CD4-positive, alpha-beta T cell treated with Interleukin-17A for 1 hour (primary cell): ENCODE measurements around the gene SLC22A1.
A peak's percentile ranks its signal among the peaks of the same experiment; 100 is the strongest.
"Not testable (repeated sequence)": the region's sequence is repeated elsewhere in the genome, so short reads cannot be mapped to it uniquely, and the experiment has no call there.

Experiments used
- DNase-seq: peaks from one replicate; pipeline ENCODE4 v3.0.0-alpha.2; 2020

The SLC22A1 gene

DNA sequence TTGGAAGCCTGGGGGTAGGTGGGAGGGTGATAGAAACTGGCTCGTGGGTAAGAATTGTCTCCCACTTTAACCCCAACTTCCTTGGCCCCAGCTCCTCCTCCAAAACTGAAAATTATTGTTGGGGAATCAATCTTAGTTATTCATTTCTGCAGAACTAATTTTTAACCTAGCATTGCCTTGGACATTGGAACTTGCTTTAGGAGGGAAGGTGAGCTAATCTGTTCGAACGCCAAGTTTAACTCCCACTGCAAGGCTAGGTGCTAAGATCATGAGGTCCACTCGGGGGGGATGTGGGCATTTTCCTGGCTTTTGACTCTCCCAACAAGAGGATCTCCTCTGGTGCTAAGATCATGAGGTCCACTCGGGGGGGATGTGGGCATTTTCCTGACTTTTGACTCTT is 3.5 kb downstream of the SLC22A1 start:
- DNase-seq: not testable (repeated sequence)

DNA sequence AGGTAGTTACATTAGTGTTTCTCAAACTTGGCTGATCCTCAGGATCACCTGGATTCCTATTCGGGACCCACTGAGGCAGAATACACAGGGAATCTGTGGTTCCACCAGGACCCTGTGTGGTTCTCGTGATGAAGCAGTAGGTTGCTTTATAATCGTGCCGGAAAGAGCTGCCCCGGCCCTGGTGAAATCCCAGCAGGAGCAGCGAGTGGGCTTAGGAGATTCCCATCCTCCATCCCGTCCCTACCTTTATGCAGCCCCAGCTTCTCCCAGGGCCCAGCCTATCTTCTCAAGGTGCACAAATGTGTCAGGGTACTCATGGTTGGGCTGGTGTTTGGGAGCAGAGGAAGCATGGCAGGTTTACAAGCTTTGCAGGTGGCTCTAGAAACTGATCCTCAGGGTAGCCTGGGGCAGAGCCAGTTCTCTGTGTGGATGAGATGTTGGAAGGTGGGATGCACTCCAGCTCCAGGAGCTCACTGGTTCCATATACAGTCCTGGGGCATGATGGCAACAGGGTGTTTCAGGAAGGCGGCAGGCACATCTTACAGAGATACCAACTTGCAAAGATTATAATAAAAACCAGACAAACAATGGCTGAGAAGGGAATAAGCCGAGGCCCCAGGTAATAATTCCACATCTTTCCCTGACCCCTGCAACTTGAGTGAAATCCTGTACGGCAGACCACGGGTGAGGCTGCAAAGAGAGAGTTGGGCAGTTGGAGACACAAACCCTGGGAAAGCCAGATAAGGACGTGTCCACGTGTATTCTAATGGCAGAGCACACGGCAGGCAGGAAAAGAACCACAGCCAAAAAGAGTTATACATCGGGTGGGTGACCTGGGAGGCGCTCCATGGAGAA is 5.9 kb downstream of the SLC22A1 start:
- no peak for DNase-seq

DNA sequence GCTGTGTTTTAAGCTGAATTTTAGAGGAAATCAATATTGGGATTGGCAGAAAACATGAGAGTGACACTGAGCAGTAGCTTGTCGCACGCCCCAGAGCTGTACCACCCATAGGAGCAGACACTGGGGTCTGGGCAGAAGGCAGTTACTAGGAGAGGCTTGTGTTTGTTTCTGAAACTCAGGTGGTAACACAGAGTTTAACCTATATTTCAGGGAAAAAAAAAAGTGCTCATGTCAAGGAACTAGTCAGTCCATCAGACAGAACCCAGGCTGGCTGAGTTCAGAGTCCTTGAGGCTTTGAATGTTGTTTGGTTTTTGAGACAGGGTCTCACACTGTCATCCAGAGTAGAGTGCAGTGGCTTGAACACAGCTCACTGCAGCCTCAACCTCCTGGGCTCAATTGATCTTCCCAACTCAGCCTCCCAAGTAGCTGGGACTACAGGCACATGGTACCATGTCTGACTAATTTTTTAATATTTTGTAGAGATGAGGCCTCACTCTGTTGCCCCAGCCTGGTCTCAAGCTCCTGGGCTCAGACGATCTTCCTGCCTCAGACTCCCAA is 6.6 kb downstream of the SLC22A1 start:
- DNase-seq: no peak

DNA sequence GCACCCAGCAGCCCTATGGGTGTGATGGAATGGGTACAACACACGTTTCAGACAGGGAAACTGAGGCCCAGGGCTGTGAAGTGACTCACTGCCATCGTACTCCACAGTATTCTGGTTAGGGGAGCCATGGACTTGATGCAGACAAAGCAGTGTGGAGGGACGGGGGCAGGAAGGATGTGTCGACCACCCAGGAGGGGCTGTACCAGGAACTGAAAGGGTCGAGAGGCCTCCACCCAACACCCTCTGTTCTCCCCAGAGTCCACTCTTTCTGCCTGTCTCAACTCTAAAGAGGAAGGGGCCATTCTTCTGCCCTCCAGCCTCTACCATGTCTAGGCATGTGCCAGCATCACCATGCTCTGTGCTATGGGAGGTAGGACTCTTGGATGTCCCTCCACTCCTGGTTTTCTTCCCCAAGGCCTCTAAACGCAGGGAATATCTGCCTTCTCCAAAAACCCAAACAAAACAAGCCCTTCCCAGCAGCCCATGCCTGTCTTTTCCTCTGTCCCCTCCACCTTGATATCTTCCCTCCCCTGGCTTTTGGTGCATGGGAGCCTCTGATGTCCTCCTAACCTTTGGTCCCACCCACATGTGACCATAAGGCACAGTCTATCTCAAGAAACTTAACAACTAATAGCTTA is 7.4 kb downstream of the SLC22A1 start:
- no peak for DNase-seq

DNA sequence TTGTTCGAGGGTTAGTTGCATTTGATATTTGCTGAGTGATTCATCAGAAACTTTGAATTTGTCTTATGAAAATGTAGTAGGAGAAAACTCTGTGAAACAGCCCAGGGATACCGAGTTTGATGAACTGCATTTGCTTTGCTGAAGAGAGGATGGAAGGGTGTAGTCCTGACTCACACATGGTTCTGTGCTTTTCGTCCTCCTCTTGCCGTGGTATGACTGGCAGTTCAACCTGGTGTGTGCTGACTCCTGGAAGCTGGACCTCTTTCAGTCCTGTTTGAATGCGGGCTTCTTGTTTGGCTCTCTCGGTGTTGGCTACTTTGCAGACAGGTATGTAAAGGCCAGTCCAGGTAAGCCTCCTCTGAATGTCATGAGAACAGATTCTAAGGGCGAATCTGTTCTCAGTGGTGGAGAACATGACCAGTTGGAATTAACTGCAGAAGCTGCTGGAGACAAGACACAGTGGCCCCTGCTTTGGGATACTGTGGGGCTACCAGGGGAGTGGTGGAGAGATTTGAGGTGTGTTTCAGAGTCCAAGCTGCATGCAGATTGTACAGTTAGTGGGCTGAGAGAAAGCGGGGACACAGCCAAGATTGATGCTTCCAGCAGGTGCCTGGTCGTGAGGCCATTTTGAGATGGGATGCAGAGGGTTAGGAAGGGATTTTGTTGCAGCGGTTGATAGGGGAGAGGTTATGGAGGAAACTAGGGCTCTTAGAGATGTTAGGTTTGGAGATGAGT is 8.4 kb downstream of the SLC22A1 start:
- no peak for DNase-seq

DNA sequence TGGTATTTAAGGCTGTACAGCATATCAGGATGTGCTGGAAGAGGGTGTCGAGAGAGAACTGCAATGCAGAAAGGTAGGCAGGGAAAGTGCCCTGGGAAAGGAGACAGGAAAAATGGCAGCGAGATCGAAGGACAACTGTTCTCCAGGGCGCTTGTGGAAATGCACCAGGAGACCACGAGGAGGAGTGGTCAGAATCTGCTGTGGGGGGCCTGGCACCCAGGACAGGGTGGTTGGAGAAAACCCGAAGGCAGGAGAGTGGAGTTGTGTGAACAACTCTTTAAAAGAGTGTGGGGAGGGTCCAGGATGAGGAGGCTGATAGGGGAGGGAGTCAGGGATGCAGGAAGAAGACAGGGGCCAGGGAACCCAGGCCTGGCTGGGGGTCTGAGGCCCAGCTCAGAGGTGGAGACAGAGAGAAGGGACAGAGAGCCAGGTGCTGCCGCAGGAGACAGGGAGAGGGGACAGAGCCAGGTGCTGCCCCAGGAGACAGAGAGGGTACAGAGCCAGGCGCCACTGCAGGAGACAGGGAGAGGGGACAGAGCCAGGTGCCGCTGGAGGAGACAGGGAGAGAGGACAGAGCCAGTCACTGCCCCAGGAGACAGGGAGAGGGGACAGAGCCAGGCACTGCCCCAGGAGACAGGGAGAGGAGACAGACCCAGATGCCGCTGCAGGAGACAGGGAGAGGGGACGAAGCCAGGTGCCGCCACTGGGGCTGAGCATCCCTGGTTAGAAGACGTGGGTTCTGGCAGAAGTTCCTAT is 9.3 kb downstream of the SLC22A1 start:
- no peak for DNase-seq

DNA sequence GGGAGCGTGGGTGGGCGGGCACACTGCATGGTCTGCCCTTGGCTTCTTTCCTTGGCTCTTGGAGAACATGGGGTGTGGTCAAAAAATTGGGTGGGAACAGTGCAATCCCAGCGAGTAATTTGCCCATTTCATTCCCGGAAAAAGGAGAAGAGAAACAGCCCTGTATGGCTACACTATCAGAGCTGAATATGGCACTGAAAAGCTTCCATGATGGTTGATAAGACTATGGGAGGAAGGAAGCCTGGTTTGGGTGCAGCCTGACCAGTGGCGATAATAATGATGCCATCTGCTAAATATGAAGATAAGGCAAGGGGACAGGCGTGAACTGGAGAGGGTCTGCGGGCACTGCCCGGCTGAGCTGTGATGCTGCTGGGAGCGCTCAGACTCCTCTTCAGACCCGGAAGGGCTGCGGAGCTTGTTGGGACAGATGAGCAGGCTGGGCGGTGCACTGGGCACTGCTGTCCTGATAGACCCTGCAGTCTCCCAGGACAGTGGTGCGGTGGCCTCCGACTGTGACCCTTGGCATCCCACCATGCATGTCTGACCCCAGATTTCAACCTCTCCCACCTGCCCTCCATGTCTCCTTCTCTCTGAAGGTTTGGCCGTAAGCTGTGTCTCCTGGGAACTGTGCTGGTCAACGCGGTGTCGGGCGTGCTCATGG is 10.2 kb downstream of the SLC22A1 start:
- no peak for DNase-seq

DNA sequence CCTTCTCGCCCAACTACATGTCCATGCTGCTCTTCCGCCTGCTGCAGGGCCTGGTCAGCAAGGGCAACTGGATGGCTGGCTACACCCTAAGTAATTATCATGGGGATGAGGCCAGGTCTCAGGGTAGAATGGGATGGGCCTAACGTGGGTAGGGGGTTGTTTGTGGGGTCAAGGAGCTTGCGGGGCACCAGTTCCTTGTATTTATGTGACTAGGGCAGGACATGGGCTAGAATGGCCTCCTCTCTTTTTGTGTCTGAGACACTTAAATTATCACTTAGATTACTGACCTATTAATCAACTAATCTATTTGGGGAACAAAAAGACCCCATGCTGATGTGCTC is 10.7 kb downstream of the SLC22A1 start:
- DNase-seq: no peak

DNA sequence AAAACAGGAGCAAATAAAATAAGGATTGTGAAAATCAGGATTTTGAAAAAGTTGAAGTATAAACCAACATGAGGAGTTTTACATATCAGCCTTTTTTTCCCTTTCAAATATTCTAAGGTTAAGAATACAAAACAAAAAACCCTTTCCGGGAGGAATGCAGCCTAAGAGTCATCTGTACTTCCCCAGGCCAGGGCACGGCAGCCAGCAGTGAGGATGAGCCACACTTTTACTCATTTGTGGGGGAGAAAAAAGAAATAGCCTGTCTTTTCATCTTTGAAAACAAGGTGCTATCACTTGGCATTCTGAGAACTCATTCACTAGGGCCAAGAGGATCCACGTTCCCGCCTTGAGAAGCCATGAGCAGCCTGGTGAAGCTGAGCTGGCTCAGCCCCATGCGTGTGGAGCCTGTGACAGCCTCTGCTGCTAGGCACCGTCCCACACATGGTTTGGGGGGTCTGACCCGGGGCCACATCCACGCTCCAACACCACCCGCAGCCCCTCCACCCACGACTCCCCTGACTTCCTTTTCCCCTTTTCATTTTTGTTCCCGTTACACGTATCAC is 11.2 kb downstream of the SLC22A1 start:
- no peak for DNase-seq

DNA sequence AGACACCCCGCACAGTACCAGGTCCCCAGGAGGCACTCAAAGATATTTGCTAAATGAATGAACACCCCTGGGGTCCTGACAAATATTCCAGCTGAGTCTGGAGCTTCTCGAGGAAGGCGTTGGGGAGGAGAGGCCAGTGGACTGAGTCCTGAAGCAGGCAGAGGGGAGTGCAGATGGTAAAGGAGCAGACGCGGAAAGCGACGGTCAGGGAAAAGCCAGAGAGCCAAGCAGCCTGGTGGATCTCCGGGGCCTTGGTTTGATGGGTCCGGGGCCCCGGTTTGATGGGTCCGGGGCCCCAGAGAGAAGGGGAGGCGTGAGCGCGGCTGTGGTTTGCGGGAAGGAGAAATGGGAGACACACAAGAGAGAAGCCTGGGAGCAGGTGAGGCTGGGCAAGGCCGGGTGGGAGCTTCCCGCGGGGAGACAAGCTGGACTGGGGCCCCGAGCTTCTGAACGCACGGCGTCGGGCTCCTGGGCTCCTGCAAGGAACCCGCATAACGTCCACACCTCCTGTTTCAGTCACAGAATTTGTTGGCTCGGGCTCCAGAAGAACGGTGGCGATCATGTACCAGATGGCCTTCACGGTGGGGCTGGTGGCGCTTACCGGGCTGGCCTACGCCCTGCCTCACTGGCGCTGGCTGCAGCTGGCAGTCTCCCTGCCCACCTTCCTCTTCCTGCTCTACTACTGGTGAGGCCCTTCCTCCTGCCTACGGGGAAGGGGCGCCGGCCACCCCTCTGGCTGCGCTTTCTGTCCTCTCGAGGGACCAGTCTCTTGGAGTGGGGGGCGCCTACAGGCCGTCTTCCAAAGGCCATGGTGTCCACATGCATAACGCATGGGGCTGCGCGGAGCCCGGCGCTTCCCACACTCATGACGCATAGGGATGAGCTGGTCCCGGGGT is 12.1 kb downstream of the SLC22A1 start:
- no peak for DNase-seq

DNA sequence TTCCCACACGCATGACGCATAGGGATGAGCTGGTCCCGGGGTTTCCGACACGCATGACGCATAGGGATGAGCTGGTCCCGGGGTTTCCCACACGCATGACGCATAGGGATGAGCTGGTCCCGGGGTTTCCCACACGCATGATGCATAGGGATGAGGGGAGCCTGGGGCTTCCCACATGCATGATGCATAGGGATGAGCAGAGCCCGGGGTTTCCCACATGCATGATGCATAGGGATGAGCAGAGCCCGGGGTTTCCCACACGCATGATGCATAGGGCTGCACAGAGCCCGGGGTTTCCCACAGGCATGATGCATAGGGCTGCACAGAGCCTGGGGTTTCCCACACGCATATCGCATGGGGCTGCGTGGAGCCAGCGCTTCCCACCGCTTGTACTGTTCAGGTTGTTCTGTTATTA is 12.7 kb downstream of the SLC22A1 start:
- not testable (repeated sequence) for DNase-seq

DNA sequence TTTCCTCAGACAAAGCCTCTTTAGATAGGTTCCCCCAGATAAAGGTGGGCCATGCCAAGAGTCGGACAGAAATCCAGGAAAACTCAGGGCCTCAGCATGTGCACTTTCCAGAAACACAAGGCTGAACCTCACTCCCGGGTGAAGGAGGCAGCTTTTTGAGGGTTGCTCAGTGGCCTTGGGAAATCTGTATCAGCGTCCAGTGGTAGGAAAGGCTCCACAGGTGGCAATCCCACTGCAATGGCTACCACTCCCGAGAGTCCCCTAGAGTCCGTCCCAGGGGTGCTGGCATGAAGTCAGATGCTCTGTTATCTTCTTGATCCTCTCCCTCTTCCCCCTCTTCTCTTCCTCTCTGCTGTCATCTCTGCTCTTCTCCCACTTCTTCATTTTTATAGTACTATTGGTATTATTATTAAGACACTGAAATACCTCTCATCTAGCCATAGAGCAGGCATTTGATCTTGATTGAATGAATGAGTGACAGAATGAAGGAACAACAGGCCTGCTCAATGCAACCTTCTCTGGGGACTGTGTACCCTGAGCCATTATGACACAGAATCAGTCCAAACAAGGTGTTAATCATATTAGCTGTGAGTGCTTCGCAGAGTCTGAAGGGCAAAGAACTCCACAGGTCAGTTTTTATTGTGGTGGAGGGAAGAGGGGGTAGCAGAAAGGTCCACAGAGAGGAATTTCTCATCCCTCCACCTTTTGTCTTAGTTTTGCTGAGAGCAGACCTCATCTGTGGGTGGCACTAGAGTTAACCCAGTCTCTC is 13.3 kb downstream of the SLC22A1 start:
- DNase-seq: no peak

DNA sequence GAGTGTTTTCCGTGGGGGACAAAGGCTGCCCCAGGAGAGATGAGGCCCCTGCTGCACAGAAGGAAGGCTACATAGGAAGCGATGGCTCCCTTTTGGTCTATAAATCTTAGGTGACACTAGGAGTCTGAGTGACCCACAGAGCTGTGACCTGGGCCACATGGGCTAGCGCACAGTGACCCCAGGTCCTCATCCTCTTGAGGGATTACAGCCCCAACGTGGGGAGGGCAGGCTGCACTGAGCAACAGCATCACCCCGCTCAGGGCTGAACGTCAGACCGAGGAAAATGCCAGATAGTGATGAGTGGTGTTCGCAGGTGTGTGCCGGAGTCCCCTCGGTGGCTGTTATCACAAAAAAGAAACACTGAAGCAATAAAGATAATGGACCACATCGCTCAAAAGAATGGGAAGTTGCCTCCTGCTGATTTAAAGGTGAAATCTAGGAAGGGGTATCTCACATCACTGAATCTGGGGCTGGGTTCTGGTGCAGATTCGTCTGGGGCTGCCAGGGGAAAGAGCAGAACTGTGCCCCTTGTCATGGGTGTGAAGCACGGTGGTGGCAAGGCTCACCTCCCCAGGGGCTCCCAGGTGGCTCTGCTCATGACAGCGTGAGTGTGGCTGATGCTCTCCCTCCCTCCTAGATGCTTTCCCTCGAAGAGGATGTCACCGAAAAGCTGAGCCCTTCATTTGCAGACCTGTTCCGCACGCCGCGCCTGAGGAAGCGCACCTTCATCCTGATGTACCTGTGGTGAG is 14.5 kb downstream of the SLC22A1 start:
- no peak for DNase-seq

DNA sequence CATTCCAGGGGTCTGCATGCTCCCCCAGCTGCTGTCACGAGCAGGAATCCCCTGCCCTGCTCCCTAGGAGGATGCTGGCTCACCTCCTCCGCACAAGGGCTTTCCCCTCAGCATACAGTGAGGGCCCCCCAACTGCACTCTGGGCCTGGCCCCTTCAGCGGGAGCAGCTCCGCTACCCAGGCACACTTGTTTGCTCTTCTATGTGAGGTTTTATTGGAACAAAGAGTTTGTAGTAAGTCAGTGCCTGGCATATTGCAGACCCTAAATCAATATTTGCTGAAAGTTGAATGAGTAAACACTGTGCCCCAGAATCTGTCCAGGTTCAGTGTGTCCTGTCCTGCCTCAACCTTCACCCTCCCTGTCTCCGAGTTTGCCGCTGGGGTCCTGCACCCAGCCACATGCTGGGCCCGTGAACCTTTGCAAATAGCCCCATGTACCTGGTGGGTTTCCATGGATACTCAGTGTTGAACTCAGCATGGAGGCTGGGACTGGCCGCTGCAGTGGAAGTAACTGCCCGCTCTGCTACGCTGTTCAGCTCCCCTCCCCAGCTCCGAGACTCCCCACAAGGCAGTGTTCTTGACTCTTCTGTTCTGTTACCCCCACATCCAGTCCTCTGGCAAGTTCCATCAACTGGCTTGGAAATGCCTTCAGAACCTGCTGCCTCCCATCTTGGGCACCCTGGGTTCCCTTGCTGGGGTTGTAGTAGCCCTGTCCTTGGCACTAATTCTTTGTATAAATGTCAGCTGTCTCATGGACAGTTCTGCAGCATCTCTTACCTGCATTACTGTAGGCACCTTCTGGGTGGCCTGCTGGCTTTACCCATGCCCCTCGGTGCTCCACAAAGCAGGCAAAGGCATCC is 15.7 kb downstream of the SLC22A1 start:
- no peak for DNase-seq

DNA sequence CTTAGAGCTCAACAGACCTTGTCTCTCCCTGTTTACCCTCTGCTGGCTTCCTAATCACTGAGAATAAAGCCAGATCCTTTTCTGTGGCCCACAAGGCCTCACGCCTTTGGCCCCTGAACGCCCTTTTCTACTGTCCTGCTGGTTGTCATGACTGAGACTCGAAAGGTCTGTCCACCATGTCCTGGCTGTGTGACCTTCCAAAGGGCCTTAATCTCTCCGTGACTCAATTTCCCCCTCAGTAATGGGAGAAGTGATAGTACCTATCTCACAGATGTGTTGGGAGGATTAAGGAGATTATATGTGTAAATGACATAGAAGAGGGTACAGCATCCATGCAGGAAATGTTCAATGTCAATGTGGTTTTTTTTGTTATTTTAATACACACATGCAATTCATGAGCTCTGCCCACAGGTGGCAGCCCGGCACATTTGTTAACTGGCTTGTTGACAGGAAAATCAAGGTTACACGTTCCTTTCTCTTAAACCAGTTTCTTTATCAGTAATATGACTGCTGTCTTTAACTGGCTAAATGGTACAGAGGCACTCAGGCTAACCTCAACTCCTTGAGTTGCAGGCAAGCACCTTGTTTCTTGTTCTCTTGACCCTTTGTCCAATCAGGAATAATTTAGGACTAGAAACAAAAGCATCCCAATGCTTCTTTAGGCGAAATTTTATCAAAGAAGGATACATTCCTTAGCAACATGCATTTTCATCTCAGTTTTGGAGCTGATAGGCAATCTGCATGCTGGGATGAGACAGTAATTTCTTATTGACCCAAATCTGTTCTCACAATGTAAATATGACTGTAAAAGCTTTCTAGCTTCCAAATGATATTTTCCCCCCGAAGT is 16.6 kb downstream of the SLC22A1 start:
- DNase-seq: peak; percentile 68

DNA sequence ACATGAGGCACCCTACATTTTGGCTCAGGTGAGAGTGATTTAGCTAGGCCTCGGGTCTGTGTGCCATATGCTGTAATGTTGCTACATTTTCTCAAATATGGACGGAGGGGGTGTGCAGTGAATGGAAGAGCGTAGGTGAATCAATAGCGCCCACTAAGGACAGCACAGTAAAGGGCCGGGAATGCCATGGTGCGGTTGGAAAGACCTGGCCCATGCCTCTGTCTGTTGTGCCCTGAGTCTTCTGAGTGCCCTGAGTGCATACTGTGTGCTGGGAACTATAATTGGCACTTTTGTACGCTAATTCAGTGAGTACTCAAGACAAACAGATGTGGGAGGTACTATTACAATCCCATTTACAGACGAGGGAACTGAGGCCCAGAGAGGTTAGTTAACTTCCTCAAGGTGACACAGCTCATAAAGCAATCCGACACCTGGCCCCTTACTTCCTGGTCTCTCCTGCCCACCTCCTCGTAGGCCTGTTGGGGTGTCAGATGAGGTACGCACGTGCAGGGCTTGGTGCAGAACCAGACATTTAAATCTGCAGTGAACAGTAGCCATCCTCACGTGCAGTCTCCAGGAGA is 17.3 kb downstream of the SLC22A1 start:
- no peak for DNase-seq

DNA sequence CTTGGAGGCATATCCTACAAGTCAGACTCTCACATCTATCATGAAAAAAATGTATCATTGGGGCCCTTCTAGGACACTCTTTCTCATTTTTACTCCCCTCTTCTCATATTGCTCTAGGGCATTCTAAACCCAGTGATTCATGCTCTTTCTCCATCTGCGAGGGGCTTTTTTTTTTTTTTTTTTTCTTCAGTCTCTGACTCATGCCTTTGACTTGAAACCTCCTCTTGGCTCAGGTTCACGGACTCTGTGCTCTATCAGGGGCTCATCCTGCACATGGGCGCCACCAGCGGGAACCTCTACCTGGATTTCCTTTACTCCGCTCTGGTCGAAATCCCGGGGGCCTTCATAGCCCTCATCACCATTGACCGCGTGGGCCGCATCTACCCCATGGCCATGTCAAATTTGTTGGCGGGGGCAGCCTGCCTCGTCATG is 17.8 kb downstream of the SLC22A1 start:
- no peak for DNase-seq
